Calu3 (cell line): ENCODE results near the gene SCARB2. TPM values are rescaled to one million over a fixed set of nuclear protein-coding genes. Genes with fewer than 3 reads are reported as not detected.

Experiments used
- BruUV-seq: library from RNA; stranded (reverse); fragments of 400-500 nt; replicated peaks from 2 replicates; lab custom pipeline; 2021; lab: Mats Ljungman, UMichigan
- CTCF ChIA-PET: fragments of 300-600 bp; sonication (Branson Sonifier 250); formaldehyde crosslinking; loops from one replicate; lab custom pipeline; 2022; ENCODE audit warnings: antibody characterized with exemption; lab: Charles Lee
- DNase-seq: peaks from one replicate; pipeline ENCODE4 v3.0.0; 2022
- H3K27ac Mint-ChIP-seq: one replicate; pipeline ENCODE4 v1.8.0; 2022; ENCODE audit warnings: mixed read lengths; ENCODE audit not compliant: unreplicated experiment
- H3K27me3 Mint-ChIP-seq: one replicate; pipeline ENCODE4 v1.8.0; 2022; ENCODE audit warnings: mixed read lengths; ENCODE audit not compliant: unreplicated experiment
- H3K36me3 Mint-ChIP-seq: one replicate; pipeline ENCODE4 v1.8.0; 2022; ENCODE audit warnings: mild to moderate bottlenecking, moderate library complexity, mixed read lengths; ENCODE audit not compliant: insufficient read depth, unreplicated experiment
- H3K4me1 Mint-ChIP-seq: one replicate; pipeline ENCODE4 v1.8.0; 2022; ENCODE audit warnings: mild to moderate bottlenecking, low read depth, mixed read lengths; ENCODE audit not compliant: unreplicated experiment
- H3K4me3 Mint-ChIP-seq: one replicate; pipeline ENCODE4 v1.8.0; 2022; ENCODE audit warnings: mild to moderate bottlenecking, low read depth, moderate library complexity, mixed read lengths; ENCODE audit not compliant: unreplicated experiment
- H3K9me3 Mint-ChIP-seq: one replicate; pipeline ENCODE4 v1.8.0; 2022; ENCODE audit warnings: low read depth, mixed read lengths; ENCODE audit not compliant: unreplicated experiment
- intact Hi-C: fragments of 100-400 bp; cut with micrococcal nuclease; formaldehyde crosslinking; loops from one replicate; pipeline ENCODE4 v1.10.0; 2022; ENCODE audit not compliant: unreplicated experiment
- total RNA-seq: library from RNA; stranded (reverse); gene quantifications from 2 replicates; pipeline ENCODE4 v1.2.3, GENCODE V29; 2022
- TF ChIP-seq, protein P1 (sequence below): fragments of 200-600 bp; IDR thresholded peaks from one replicate; pipeline ENCODE4 v1.8.0; 2022; ENCODE audit warnings: antibody characterized with exemption; ENCODE audit not compliant: unreplicated experiment

SCARB2 gene
- total RNA-seq, 1 experiment from 2014 or later = 87.3 TPM

GRCh38 chr4:76208005-76208765 is 5.4 kb downstream of the SCARB2 start:
- no TSS peak for BruUV-seq

DNA sequence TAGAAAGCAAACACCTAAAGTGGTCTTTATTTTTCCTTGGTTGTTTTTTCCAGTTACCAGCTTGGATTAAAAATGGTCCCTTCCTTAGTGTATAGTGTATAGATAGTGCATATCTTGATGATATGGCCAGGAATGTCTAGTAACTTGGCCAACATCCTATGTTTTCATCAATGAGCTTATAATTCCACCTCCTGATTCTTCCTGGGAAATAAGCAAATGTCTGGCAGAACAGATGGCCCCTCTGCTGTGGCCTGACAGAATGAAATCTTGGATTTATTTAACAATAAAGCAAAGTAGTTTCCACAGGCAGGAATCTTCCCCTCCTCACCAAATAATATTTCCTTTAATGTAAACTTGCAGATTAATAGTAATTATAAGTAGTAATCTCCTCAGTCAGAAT is 6.1 kb downstream of the SCARB2 start:
- no peak overlapping the region for H3K27ac Mint-ChIP-seq
- H3K9me3 Mint-ChIP-seq = no peaks in the 10 kb centered on the region
- DNase-seq = no peak
- no TSS peak for BruUV-seq
- no peaks in the 10 kb centered on the region for H3K27me3 Mint-ChIP-seq
- peaks cover 10% of the 10 kb centered on the region for H3K36me3 Mint-ChIP-seq
- peaks cover 26% of the 10 kb centered on the region for H3K4me1 Mint-ChIP-seq
- CTCF ChIA-PET = no interaction called here
- H3K4me3 Mint-ChIP-seq = no peak overlapping the region
- TF ChIP-seq, protein P1, sequence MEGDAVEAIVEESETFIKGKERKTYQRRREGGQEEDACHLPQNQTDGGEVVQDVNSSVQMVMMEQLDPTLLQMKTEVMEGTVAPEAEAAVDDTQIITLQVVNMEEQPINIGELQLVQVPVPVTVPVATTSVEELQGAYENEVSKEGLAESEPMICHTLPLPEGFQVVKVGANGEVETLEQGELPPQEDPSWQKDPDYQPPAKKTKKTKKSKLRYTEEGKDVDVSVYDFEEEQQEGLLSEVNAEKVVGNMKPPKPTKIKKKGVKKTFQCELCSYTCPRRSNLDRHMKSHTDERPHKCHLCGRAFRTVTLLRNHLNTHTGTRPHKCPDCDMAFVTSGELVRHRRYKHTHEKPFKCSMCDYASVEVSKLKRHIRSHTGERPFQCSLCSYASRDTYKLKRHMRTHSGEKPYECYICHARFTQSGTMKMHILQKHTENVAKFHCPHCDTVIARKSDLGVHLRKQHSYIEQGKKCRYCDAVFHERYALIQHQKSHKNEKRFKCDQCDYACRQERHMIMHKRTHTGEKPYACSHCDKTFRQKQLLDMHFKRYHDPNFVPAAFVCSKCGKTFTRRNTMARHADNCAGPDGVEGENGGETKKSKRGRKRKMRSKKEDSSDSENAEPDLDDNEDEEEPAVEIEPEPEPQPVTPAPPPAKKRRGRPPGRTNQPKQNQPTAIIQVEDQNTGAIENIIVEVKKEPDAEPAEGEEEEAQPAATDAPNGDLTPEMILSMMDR = no peak
- intact Hi-C loops = loop anchor here (2.0 kb wide), 1 partner anchor 47 kb away; no protein-coding TSS in a partner anchor

More at GRCh38 chr4:76208005-76208765, 5.4 kb downstream of the SCARB2 start:
- CTCF ChIA-PET = interaction anchor here (0.7 to 0.9 kb wide), 2 partner anchors 9 to 28 kb away, joined by 3 read pairs; no protein-coding TSS in a partner anchor
- H3K36me3 Mint-ChIP-seq = peaks cover 17% of the 10 kb centered on the region
- H3K27me3 Mint-ChIP-seq = no peaks in the 10 kb centered on the region
- peak overlapping the region; percentile 82 for H3K27ac Mint-ChIP-seq
- no peaks in the 10 kb centered on the region for H3K9me3 Mint-ChIP-seq
- intact Hi-C loops = no loop called here
- H3K4me3 Mint-ChIP-seq = peak overlapping the region; percentile 58
- peaks cover 27% of the 10 kb centered on the region for H3K4me1 Mint-ChIP-seq
- peak; percentile 29 for DNase-seq
- TF ChIP-seq, protein P1 = no peak

DNA sequence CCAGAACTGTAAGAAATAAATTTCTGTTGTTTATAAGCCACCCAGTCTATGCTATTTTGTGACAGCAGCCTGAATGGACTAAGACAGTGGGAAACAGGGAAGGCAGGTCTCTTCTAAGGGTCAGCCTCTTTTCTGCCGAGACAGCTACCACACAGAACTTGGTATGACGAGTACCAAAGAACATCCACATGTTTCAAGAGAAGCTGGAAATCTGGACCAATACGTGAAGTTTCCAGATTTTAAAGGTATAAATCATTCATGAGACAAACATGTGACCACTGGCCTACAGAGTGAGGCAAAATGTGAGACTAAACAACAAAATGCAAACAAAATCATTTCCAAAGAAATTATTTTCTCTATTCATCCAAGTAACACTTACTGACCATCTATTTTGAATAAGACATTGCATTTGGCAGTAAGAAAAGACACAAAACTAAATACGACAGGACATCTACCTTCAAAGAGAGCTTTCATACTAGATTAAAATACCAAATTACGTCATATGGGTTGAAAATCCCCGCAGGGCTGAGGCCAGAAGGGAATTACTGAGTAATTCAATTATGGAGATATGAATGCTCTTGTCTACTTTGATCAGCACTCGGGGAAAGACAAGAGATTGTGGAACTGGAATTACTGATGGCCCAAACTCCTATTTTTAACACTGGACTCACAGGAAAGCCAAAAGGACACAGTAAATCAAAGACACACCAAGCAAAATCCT is 7.2 kb downstream of the SCARB2 start:
- Mint-ChIP-seq H3K4me1 (peaks cover 17% of the 10 kb centered on the region), H3K27ac (no peak overlapping the region), H3K27me3 (no peaks in the 10 kb centered on the region), H3K9me3 (no peaks in the 10 kb centered on the region), H3K36me3 (peaks cover 6% of the 10 kb centered on the region), H3K4me3 (no peak overlapping the region)
- CTCF ChIA-PET = interaction anchor here (0.6 kb wide), 1 partner anchor 168 kb away, joined by 3 read pairs; no protein-coding TSS in a partner anchor
- no TSS peak for BruUV-seq
- intact Hi-C loops = loop anchor here (2.0 kb wide), 1 partner anchor 48 kb away; no protein-coding TSS in a partner anchor
- no peak for DNase-seq
- TF ChIP-seq, protein P1 = no peak

DNA sequence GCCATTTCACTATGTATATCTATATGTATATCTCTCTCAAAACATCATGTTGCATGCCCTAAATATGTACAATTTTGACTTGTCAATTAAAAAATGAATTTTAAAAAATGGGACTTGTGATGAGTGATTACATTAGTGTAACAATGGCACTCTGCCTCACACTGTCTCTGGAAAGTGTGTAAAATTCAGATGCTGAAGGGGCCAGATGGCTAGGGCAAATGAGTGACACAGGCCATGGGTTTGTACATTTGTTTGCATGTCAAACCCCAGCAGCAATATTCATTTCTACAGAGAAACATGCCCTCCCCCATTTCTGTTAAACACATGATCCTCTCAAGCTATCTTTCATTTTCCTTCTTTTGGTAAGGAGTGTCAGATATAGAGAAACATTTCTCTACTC is 8.1 kb downstream of the SCARB2 start:
- Mint-ChIP-seq H3K36me3 (peaks cover 6% of the 10 kb centered on the region), H3K27ac (no peak overlapping the region), H3K9me3 (no peaks in the 10 kb centered on the region), H3K27me3 (no peaks in the 10 kb centered on the region), H3K4me1 (peaks cover 25% of the 10 kb centered on the region), H3K4me3 (no peak overlapping the region)
- CTCF ChIA-PET = no interaction called here
- DNase-seq = no peak
- no TSS peak for BruUV-seq
- intact Hi-C loops = no loop called here
- TF ChIP-seq, protein P1 = no peak
